ENCODE results near the gene DNMT1. TPM values are rescaled to one million over a fixed set of nuclear protein-coding genes. Genes with fewer than 3 reads are reported as not detected.
A peak's percentile ranks its signal among the peaks of the same experiment; 100 is the strongest.

DNMT1 gene
- polyA plus RNA-seq, 1 donor (not counting 4 experiments of a cell fraction or from before 2014, with no cell fraction given): 52.0 TPM

- no peak for TF ChIP-seq EZH2 (IDR thresholded peaks at IDR 0.05; ENCODE audit: low read length)
- no peak for TF ChIP-seq CTCF (optimal IDR thresholded peaks at IDR 0.05 in 1 of 3, IDR thresholded peaks at IDR 0.05 in 1 of 3, conservative IDR thresholded peaks at IDR 0.05 in 1 of 3; ENCODE audit: extremely low read depth in 1 of 3, insufficient read depth in 2 of 3, low read length in 3 of 3)
- Histone ChIP-seq H3K4me1 (ENCODE audit: control insufficient read depth, extremely low read depth, insufficient read depth, low read length) (peaks cover 11% of the 10 kb centered on the region), H2AFZ (ENCODE audit: control insufficient read depth, low read length) (no peak overlapping the region), H3K9me1 (ENCODE audit: control insufficient read depth, extremely low read depth, insufficient read depth, low read length) (no peaks in the 10 kb centered on the region), H3K36me3 (ENCODE audit: control insufficient read depth in 2 of 2, extremely low read depth in 1 of 2, insufficient read depth in 2 of 2, low read length in 2 of 2) (peaks cover 0 to 22% of the 10 kb centered on the region in 2 experiments), H3K9me3 (ENCODE audit: control insufficient read depth, low read depth, low read length) (no peaks in the 10 kb centered on the region), H4K20me1 (ENCODE audit: control insufficient read depth, extremely low read depth, insufficient read depth, low read length) (peaks cover 14% of the 10 kb centered on the region), H3K4me2 (ENCODE audit: control insufficient read depth, extremely low read depth, insufficient read depth, low read depth, low read length) (peak overlapping the region; percentile 73), H3K27ac (ENCODE audit: control insufficient read depth, insufficient read depth, low read length) (no peak overlapping the region), H3K4me3 (ENCODE audit: control insufficient read depth in 2 of 3, extremely low read depth in 1 of 3, insufficient read depth in 2 of 3, low read depth in 1 of 3, low read length in 3 of 3) (no peak overlapping the region), H3K9ac (ENCODE audit: control insufficient read depth, extremely low read depth, insufficient read depth, low read length) (no peak overlapping the region), H3K27me3 (ENCODE audit: control insufficient read depth, extremely low read depth, insufficient read depth, low read length) (no peaks in the 10 kb centered on the region), H3K79me2 (ENCODE audit: control insufficient read depth, insufficient read depth, low read length) (peaks cover 64% of the 10 kb centered on the region)
- FAIRE-seq: no peak
- DNase-seq (ENCODE audit: low read depth, low spot score): no peak
- dilution Hi-C loops (cut with MboI; ENCODE audit: extremely low pct_ligation_motif_present, low sequenced_read_pairs): no loop called here
Observed at GRCh38 chr19:10192922-10193321, 1.8 kb downstream of the DNMT1 start.

- TF ChIP-seq CTCF (optimal IDR thresholded peaks at IDR 0.05 in 1 of 3, IDR thresholded peaks at IDR 0.05 in 1 of 3, conservative IDR thresholded peaks at IDR 0.05 in 1 of 3; ENCODE audit: extremely low read depth in 1 of 3, insufficient read depth in 2 of 3, low read length in 3 of 3): no peak
- TF ChIP-seq EZH2 (IDR thresholded peaks at IDR 0.05; ENCODE audit: low read length): no peak
- Histone ChIP-seq H3K9me3 (ENCODE audit: control insufficient read depth, low read depth, low read length) (no peaks in the 10 kb centered on the region), H4K20me1 (ENCODE audit: control insufficient read depth, extremely low read depth, insufficient read depth, low read length) (peaks cover 23% of the 10 kb centered on the region), H3K4me3 (ENCODE audit: control insufficient read depth in 2 of 3, extremely low read depth in 1 of 3, insufficient read depth in 2 of 3, low read depth in 1 of 3, low read length in 3 of 3) (no peak overlapping the region), H3K4me2 (ENCODE audit: control insufficient read depth, extremely low read depth, insufficient read depth, low read depth, low read length) (no peak overlapping the region), H2AFZ (ENCODE audit: control insufficient read depth, low read length) (no peak overlapping the region), H3K36me3 (ENCODE audit: control insufficient read depth in 2 of 2, extremely low read depth in 1 of 2, insufficient read depth in 2 of 2, low read length in 2 of 2) (peaks cover 0 to 22% of the 10 kb centered on the region in 2 experiments), H3K9me1 (ENCODE audit: control insufficient read depth, extremely low read depth, insufficient read depth, low read length) (no peaks in the 10 kb centered on the region), H3K4me1 (ENCODE audit: control insufficient read depth, extremely low read depth, insufficient read depth, low read length) (peaks cover 11% of the 10 kb centered on the region), H3K27me3 (ENCODE audit: control insufficient read depth, extremely low read depth, insufficient read depth, low read length) (no peaks in the 10 kb centered on the region), H3K27ac (ENCODE audit: control insufficient read depth, insufficient read depth, low read length) (no peak overlapping the region), H3K9ac (ENCODE audit: control insufficient read depth, extremely low read depth, insufficient read depth, low read length) (no peak overlapping the region), H3K79me2 (ENCODE audit: control insufficient read depth, insufficient read depth, low read length) (peaks cover 80% of the 10 kb centered on the region)
- FAIRE-seq (no peak), DNase-seq (ENCODE audit: low read depth, low spot score) (no peak)
- dilution Hi-C loops (cut with MboI; ENCODE audit: extremely low pct_ligation_motif_present, low sequenced_read_pairs): no loop called here
Observed at GRCh38 chr19:10191347-10191746, 3.4 kb downstream of the DNMT1 start.
